IMR-90 (cell line): ENCODE data around the gene C10orf120.

Experiments
- CHD1 ChIP-seq: IDR thresholded peaks from 2 replicates; pipeline ENCODE4 v1.6.1; 2012; ENCODE audit warnings: low read depth, low read length, improper control_type of control experiment
- POLR2A ChIP-seq: IDR thresholded peaks from 2 replicates; pipeline ENCODE4 v1.6.1; 2012; ENCODE audit warnings: mild to moderate bottlenecking, low read depth, low read length
- TF ChIP-seq, protein P1 (sequence below): conservative IDR thresholded peaks from 2 replicates; pipeline ENCODE4 v1.5.1; 2012; ENCODE audit warnings: mild to moderate bottlenecking, low read depth, low read length, improper control_type of control experiment

DNA sequence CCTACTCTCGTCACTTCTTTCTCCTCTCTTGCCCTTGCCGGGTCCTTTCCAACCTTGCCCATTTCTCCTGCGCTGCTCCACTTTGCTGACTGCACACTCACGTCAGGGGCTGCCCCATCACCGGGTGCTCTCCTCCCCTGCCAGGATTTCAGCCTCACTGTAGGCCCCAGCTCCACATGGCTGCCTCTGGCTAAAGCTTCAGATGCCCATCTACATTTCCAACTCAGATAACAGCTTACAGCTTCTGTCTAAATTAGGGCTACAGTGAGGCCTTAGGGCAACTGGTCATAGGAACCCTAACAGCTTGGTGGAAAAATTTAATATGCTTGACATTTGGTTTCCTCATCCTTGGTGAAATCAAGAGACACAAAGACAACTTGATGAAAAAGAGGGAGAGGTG, 25.9 kb downstream of the C10orf120 start:
- TF ChIP-seq, protein P1, sequence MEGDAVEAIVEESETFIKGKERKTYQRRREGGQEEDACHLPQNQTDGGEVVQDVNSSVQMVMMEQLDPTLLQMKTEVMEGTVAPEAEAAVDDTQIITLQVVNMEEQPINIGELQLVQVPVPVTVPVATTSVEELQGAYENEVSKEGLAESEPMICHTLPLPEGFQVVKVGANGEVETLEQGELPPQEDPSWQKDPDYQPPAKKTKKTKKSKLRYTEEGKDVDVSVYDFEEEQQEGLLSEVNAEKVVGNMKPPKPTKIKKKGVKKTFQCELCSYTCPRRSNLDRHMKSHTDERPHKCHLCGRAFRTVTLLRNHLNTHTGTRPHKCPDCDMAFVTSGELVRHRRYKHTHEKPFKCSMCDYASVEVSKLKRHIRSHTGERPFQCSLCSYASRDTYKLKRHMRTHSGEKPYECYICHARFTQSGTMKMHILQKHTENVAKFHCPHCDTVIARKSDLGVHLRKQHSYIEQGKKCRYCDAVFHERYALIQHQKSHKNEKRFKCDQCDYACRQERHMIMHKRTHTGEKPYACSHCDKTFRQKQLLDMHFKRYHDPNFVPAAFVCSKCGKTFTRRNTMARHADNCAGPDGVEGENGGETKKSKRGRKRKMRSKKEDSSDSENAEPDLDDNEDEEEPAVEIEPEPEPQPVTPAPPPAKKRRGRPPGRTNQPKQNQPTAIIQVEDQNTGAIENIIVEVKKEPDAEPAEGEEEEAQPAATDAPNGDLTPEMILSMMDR: no peak
- TF ChIP-seq CHD1: no peak
- no peak for TF ChIP-seq POLR2A
